ENCODE data around the gene PRSS3.
"Not testable (repeated sequence)": the region's sequence is repeated elsewhere in the genome, so short reads cannot be mapped to it uniquely, and the experiment has no call there.

PRSS3 gene

DNA sequence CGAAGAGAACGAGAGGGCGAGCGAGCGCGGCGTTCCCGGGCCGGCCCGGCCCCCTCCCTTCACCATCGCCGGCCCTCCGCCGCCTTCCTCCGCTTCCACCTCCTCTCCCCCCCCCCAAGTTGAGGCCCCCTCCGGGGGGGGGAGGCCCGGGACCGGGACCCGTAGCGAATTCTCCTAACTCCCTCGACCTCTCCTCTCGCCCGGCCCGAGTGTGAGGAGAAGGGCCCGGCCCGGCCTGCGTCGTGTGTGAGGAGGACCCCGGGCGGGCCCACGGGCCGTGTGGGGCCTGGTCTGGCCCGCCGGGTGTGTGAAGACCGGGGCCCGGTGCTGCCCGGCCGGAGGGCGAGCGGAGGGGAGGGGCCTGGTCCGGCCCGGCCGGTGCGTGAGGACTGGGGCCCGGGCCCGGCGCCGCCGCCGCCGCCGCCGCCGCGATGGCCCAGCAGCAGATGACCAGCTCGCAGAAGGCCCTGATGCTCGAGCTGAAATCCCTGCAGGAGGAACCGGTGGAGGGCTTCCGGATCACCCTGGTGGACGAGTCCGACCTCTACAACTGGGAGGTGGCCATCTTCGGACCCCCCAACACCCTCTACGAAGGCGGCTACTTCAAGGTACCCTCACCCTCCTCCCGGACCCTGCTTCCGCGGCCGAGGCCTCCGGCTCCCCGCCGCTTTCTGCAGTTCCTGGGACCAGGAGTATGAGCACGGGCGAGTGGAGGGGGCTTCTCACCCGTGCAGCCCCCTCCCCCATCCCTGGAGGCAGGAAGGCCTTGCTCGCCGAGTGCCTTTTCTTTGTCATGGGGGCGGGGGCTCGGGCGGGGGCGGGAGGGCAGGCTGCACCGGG is 22.2 kb downstream of the PRSS3 start:
- peak overlapping the region; percentile 91 to 98 for H3K4me3 ChIP-seq (ENCODE audit: low read depth in 1 of 2, low read length in 1 of 2)
- H3K4me1 ChIP-seq (ENCODE audit: control insufficient read depth in 1 of 2, insufficient read depth in 1 of 2, low read depth in 1 of 2, low read length in 1 of 2), result peaks cover 47 to 59% of the 10 kb centered on the region in 2 experiments
- no peaks in the 10 kb centered on the region for H3K9me3 ChIP-seq
- TF ChIP-seq, protein P1, sequence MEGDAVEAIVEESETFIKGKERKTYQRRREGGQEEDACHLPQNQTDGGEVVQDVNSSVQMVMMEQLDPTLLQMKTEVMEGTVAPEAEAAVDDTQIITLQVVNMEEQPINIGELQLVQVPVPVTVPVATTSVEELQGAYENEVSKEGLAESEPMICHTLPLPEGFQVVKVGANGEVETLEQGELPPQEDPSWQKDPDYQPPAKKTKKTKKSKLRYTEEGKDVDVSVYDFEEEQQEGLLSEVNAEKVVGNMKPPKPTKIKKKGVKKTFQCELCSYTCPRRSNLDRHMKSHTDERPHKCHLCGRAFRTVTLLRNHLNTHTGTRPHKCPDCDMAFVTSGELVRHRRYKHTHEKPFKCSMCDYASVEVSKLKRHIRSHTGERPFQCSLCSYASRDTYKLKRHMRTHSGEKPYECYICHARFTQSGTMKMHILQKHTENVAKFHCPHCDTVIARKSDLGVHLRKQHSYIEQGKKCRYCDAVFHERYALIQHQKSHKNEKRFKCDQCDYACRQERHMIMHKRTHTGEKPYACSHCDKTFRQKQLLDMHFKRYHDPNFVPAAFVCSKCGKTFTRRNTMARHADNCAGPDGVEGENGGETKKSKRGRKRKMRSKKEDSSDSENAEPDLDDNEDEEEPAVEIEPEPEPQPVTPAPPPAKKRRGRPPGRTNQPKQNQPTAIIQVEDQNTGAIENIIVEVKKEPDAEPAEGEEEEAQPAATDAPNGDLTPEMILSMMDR (IDR thresholded peaks at IDR 0.05), result peak; percentile 69
- no peaks in the 10 kb centered on the region for H3K36me3 ChIP-seq
- H3K27ac ChIP-seq, result peak overlapping the region; percentile 96
- H3K27me3 ChIP-seq, result no peaks in the 10 kb centered on the region

DNA sequence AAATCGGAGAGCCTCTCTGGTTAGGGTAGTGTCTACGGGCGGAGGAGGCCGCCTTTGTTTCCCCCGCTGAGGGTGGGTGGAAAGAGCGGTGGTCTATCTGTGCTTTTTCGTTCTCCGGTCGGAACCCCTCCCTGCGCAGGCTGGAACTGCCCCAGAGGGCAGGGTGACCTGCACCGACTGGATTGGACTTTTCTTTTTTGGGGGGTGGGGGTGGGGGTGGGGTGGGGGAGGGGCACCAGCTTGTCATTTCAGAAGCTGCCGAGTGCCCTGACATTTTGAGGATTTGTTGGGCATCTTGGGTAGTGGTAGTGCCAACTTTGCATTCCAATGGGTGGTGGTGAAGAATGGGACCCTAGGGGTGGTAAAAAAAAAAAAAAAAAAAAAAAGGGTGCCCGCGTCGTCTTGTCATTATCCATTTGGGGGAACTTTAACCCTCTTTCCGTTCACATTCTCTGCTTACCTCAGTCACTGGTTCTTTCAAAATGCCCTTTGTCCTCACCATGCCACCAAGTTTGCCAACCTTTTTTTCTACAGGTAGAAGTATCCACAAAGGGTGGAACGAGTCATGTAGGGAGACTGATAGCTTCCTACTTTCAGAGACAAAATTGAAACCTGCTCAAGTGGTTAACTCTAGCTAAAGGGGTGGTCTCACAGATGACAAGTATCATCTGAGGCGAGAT is 22.9 kb downstream of the PRSS3 start:
- peaks cover 47 to 59% of the 10 kb centered on the region in 2 experiments for H3K4me1 ChIP-seq (ENCODE audit: control insufficient read depth in 1 of 2, insufficient read depth in 1 of 2, low read depth in 1 of 2, low read length in 1 of 2)
- H3K27me3 ChIP-seq, result no peaks in the 10 kb centered on the region
- H3K9me3 ChIP-seq, result no peaks in the 10 kb centered on the region
- H3K36me3 ChIP-seq, result peaks cover under 1% of the 10 kb centered on the region
- H3K27ac ChIP-seq, result peak overlapping the region; percentile 96
- TF ChIP-seq, protein P1 (IDR thresholded peaks at IDR 0.05), result no peak
- peak overlapping the region; percentile 91 to 98 for H3K4me3 ChIP-seq (ENCODE audit: low read depth in 1 of 2, low read length in 1 of 2)

- no peaks in the 10 kb centered on the region for H3K27me3 ChIP-seq
- H3K36me3 ChIP-seq, result peaks cover 5% of the 10 kb centered on the region
- no peaks in the 10 kb centered on the region for H3K9me3 ChIP-seq
- peak overlapping the region; percentile 96 for H3K27ac ChIP-seq
- peak overlapping the region; percentile 91 to 98 for H3K4me3 ChIP-seq (ENCODE audit: low read depth in 1 of 2, low read length in 1 of 2)
- TF ChIP-seq, protein P1 (IDR thresholded peaks at IDR 0.05), result no peak
- peaks cover 43 to 53% of the 10 kb centered on the region in 2 experiments for H3K4me1 ChIP-seq (ENCODE audit: control insufficient read depth in 1 of 2, insufficient read depth in 1 of 2, low read depth in 1 of 2, low read length in 1 of 2)
These were observed 23.6 kb downstream of the PRSS3 start for GRCh38 chr9:33818847-33819500.

DNA sequence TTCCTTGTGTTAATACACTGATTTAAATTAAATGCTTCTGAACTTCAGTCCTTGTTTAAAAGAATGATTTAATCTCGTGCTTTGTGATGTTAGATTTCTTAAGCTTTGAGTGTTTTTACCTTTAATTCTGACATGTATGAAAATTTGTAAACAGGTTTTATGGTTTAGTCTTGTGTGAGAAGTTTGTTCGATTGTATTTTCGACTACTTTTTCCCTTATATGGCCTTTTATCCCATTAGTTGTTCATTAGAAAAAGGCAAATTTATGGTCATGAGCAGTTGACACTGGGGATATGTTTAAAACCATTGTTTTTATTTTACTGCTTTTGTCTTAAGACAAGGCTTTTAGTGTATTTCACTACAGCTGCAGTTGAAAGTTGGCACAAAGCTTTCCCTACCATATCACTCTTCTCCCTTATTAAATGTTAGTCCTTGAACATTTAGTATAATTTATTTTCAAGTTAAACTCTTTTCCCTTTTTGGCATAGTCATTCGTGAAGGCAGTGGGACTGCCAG is 24.9 kb downstream of the PRSS3 start:
- H3K27ac ChIP-seq, result peak overlapping the region; percentile 96
- TF ChIP-seq, protein P1 (IDR thresholded peaks at IDR 0.05), result no peak
- H3K4me1 ChIP-seq (ENCODE audit: control insufficient read depth in 1 of 2, insufficient read depth in 1 of 2, low read depth in 1 of 2, low read length in 1 of 2), result peaks cover 30 to 40% of the 10 kb centered on the region in 2 experiments
- H3K9me3 ChIP-seq, result no peaks in the 10 kb centered on the region
- no peaks in the 10 kb centered on the region for H3K27me3 ChIP-seq
- peaks cover 5% of the 10 kb centered on the region for H3K36me3 ChIP-seq
- H3K4me3 ChIP-seq (ENCODE audit: low read depth in 1 of 2, low read length in 1 of 2), result peak overlapping the region; percentile 91 to 98

GRCh38 chr9:33823801-33824200 is 28.4 kb downstream of the PRSS3 start:
- Histone ChIP-seq H3K4me1 (ENCODE audit: control insufficient read depth in 1 of 2, insufficient read depth in 1 of 2, low read depth in 1 of 2, low read length in 1 of 2) (peaks cover 19 to 32% of the 10 kb centered on the region in 2 experiments), H3K27me3 (no peaks in the 10 kb centered on the region), H3K9me3 (no peaks in the 10 kb centered on the region), H3K36me3 (peaks cover 5% of the 10 kb centered on the region), H3K27ac (no peak overlapping the region), H3K4me3 (ENCODE audit: low read depth in 1 of 2, low read length in 1 of 2) (no peak overlapping the region)
- TF ChIP-seq, protein P1 (IDR thresholded peaks at IDR 0.05), result no peak

- not testable (repeated sequence) for H3K9me3 ChIP-seq; H3K27me3 ChIP-seq; H3K4me3 ChIP-seq (ENCODE audit: low read depth in 1 of 2, low read length in 1 of 2); H3K36me3 ChIP-seq; H3K27ac ChIP-seq
- H3K4me1 ChIP-seq (ENCODE audit: control insufficient read depth in 1 of 2, insufficient read depth in 1 of 2, low read depth in 1 of 2, low read length in 1 of 2), result peaks cover 24 to 30% of the 10 kb centered on the region in 2 experiments
These were observed 31.9 kb downstream of the PRSS3 start for GRCh38 chr9:33827285-33827684.

DNA sequence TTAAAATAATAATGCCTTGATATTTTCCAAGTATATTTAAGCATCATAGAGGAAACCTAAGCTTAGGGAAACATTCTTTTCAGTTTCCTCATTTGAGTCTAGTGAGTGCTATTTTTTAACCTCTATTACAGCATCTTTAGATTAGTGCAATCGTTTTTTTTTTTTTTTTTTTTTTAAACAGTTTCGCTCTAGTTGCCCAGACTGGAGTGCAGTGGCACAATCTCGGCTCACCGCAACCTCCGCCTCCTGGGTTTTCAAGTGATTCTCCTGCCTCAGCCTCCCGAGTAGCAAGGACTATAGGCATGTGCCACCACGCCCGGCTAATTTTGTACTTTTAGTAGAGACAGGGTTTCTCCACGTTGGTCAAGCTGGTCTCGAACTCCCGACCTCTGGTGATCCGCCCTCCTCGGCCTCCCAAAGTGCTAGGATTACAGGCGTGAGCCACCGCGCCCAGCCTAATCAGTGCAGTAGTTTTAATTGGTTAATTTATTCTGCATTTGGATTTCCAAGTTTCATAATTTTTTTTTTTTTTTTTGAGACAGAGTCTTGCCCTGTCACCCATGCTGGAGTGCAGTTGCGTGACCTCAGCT is 34.4 kb downstream of the PRSS3 start:
- Histone ChIP-seq H3K4me1 (ENCODE audit: control insufficient read depth in 1 of 2, insufficient read depth in 1 of 2, low read depth in 1 of 2, low read length in 1 of 2) (peaks cover 24 to 32% of the 10 kb centered on the region in 2 experiments), H3K4me3 (ENCODE audit: low read depth in 1 of 2, low read length in 1 of 2) (peak overlapping the region in 1 of 2 experiments; percentile 2), H3K27ac (peak overlapping the region; percentile 62)
- H3K36me3 ChIP-seq, H3K9me3 ChIP-seq, H3K27me3 ChIP-seq: not testable (repeated sequence)
